RWPE2 (cell line): Measurements from ENCODE around the gene WWOX.

Source experiments
- ATAC-seq: fragments of 200-7000 bp; cut with Tn5 transposase; 3 replicates; pipeline ENCODE4 v1.9.1; 2021; ENCODE audit warnings: low read depth
- DNase-seq: peaks from one replicate; pipeline ENCODE4 v3.0.0-alpha.2; 2020; ENCODE audit warnings: low spot score
- H3K27ac ChIP-seq: fragments of 450-650 bp; 2 replicates; pipeline ENCODE4 v1.5.1; 2017; ENCODE audit warnings: mild to moderate bottlenecking; ENCODE audit not compliant: poor library complexity, severe bottlenecking
- H3K27me3 ChIP-seq: fragments of 250-450 bp; sonication (Bioruptor Pico); 2 replicates; pipeline ENCODE4 v1.5.1; 2021; ENCODE audit warnings: mild to moderate bottlenecking, moderate library complexity; ENCODE audit not compliant: insufficient read depth, poor library complexity, severe bottlenecking
- H3K36me3 ChIP-seq: fragments of 250-450 bp; sonication (Bioruptor Pico); 2 replicates; pipeline ENCODE4 v1.5.1; 2020; ENCODE audit warnings: low read depth, mild to moderate bottlenecking, moderate library complexity
- H3K4me1 ChIP-seq: fragments of 250-450 bp; sonication (Bioruptor Pico); 2 replicates; pipeline ENCODE4 v1.5.1; 2021; ENCODE audit warnings: mild to moderate bottlenecking, moderate library complexity; ENCODE audit not compliant: insufficient read depth, poor library complexity, severe bottlenecking
- H3K4me3 ChIP-seq: fragments of 250-450 bp; sonication (Bioruptor Pico); 2 replicates; pipeline ENCODE4 v1.5.1; 2021; ENCODE audit warnings: mild to moderate bottlenecking, moderate library complexity; ENCODE audit not compliant: severe bottlenecking
- H3K9me3 ChIP-seq: fragments of 250-450 bp; sonication (Bioruptor Pico); 2 replicates; pipeline ENCODE4 v1.5.1; 2021; ENCODE audit warnings: mild to moderate bottlenecking, moderate library complexity; ENCODE audit not compliant: severe bottlenecking
- CTCF ChIP-seq: fragments of 450-650 bp; IDR thresholded peaks from one replicate; pipeline ENCODE4 v1.5.1; 2017; ENCODE audit warnings: mild to moderate bottlenecking, moderate library complexity; ENCODE audit not compliant: poor library complexity, severe bottlenecking

WWOX gene

GRCh38 chr16:79074951-79075350 is 975.5 kb downstream of the WWOX start:
- no peak for TF ChIP-seq CTCF
- H3K27ac ChIP-seq = no peak overlapping the region
- no peaks in the 10 kb centered on the region for H3K4me1 ChIP-seq
- no peaks in the 10 kb centered on the region for H3K9me3 ChIP-seq
- DNase-seq = no peak
- no peak for ATAC-seq
- no peak overlapping the region for H3K4me3 ChIP-seq
- no peaks in the 10 kb centered on the region for H3K27me3 ChIP-seq
- no peaks in the 10 kb centered on the region for H3K36me3 ChIP-seq

GRCh38 chr16:79076047-79076767 is 976.8 kb downstream of the WWOX start:
- Histone ChIP-seq H3K4me1 (no peaks in the 10 kb centered on the region), H3K4me3 (no peak overlapping the region), H3K36me3 (no peaks in the 10 kb centered on the region), H3K27me3 (no peaks in the 10 kb centered on the region), H3K9me3 (no peaks in the 10 kb centered on the region), H3K27ac (no peak overlapping the region)
- TF ChIP-seq CTCF = no peak
- ATAC-seq (no peak), DNase-seq (no peak)

- no peak for TF ChIP-seq CTCF
These were observed 977.9 kb downstream of the WWOX start for GRCh38 chr16:79077346-79077745.

GRCh38 chr16:79079656-79080420 is 980.4 kb downstream of the WWOX start:
- Histone ChIP-seq H3K27me3 (no peaks in the 10 kb centered on the region), H3K9me3 (no peaks in the 10 kb centered on the region), H3K4me1 (no peaks in the 10 kb centered on the region), H3K4me3 (no peak overlapping the region), H3K36me3 (no peaks in the 10 kb centered on the region), H3K27ac (no peak overlapping the region)
- no peak for TF ChIP-seq CTCF
- ATAC-seq (no peak), DNase-seq (no peak)

More at GRCh38 chr16:79077346-79077745, 977.9 kb downstream of the WWOX start:
- no peaks in the 10 kb centered on the region for H3K27me3 ChIP-seq
- no peaks in the 10 kb centered on the region for H3K36me3 ChIP-seq
- H3K4me3 ChIP-seq = no peak overlapping the region
- H3K9me3 ChIP-seq = no peaks in the 10 kb centered on the region
- H3K27ac ChIP-seq = no peak overlapping the region
- DNase-seq = no peak
- H3K4me1 ChIP-seq = no peaks in the 10 kb centered on the region
- ATAC-seq = no peak
